RWPE2 (cell line): ENCODE measurements around the gene HHAT.

Experiments
- ATAC-seq: fragments of 200-7000 bp; cut with Tn5 transposase; 3 replicates; pipeline ENCODE4 v1.9.1; 2021; ENCODE audit warnings: low read depth
- DNase-seq: peaks from one replicate; pipeline ENCODE4 v3.0.0-alpha.2; 2020; ENCODE audit warnings: low spot score
- H3K27ac ChIP-seq: fragments of 450-650 bp; 2 replicates; pipeline ENCODE4 v1.5.1; 2017; ENCODE audit warnings: mild to moderate bottlenecking; ENCODE audit not compliant: poor library complexity, severe bottlenecking
- H3K27me3 ChIP-seq: fragments of 250-450 bp; sonication (Bioruptor Pico); 2 replicates; pipeline ENCODE4 v1.5.1; 2021; ENCODE audit warnings: mild to moderate bottlenecking, moderate library complexity; ENCODE audit not compliant: insufficient read depth, poor library complexity, severe bottlenecking
- H3K36me3 ChIP-seq: fragments of 250-450 bp; sonication (Bioruptor Pico); 2 replicates; pipeline ENCODE4 v1.5.1; 2020; ENCODE audit warnings: low read depth, mild to moderate bottlenecking, moderate library complexity
- H3K4me1 ChIP-seq: fragments of 250-450 bp; sonication (Bioruptor Pico); 2 replicates; pipeline ENCODE4 v1.5.1; 2021; ENCODE audit warnings: mild to moderate bottlenecking, moderate library complexity; ENCODE audit not compliant: insufficient read depth, poor library complexity, severe bottlenecking
- H3K4me3 ChIP-seq: fragments of 250-450 bp; sonication (Bioruptor Pico); 2 replicates; pipeline ENCODE4 v1.5.1; 2021; ENCODE audit warnings: mild to moderate bottlenecking, moderate library complexity; ENCODE audit not compliant: severe bottlenecking
- H3K9me3 ChIP-seq: fragments of 250-450 bp; sonication (Bioruptor Pico); 2 replicates; pipeline ENCODE4 v1.5.1; 2021; ENCODE audit warnings: mild to moderate bottlenecking, moderate library complexity; ENCODE audit not compliant: severe bottlenecking
- CTCF ChIP-seq: fragments of 450-650 bp; IDR thresholded peaks from one replicate; pipeline ENCODE4 v1.5.1; 2017; ENCODE audit warnings: mild to moderate bottlenecking, moderate library complexity; ENCODE audit not compliant: poor library complexity, severe bottlenecking

Gene HHAT

GRCh38 chr1:210325026-210325670 is 3.6 kb upstream of the HHAT start:
- no peak for ATAC-seq
- no peaks in the 10 kb centered on the region for H3K9me3 ChIP-seq
- H3K36me3 ChIP-seq = no peaks in the 10 kb centered on the region
- H3K27ac ChIP-seq = no peak overlapping the region
- no peak for TF ChIP-seq CTCF
- H3K4me3 ChIP-seq = no peak overlapping the region
- no peak for DNase-seq
- H3K27me3 ChIP-seq = no peaks in the 10 kb centered on the region
- peaks cover 8% of the 10 kb centered on the region for H3K4me1 ChIP-seq

GRCh38 chr1:210328032-210328745 is 513 bp upstream of the HHAT start:
- Histone ChIP-seq H3K36me3 (no peaks in the 10 kb centered on the region), H3K9me3 (no peaks in the 10 kb centered on the region), H3K27me3 (no peaks in the 10 kb centered on the region), H3K4me1 (peaks cover 4% of the 10 kb centered on the region), H3K27ac (peak overlapping the region; percentile 56), H3K4me3 (peak overlapping the region; percentile 43)
- DNase-seq (no peak), ATAC-seq (no peak)
- no peak for TF ChIP-seq CTCF

GRCh38 chr1:210330279-210330866 is 1.7 kb downstream of the HHAT start:
- Histone ChIP-seq H3K27me3 (no peaks in the 10 kb centered on the region), H3K36me3 (no peaks in the 10 kb centered on the region), H3K4me3 (no peak overlapping the region), H3K27ac (no peak overlapping the region), H3K9me3 (no peaks in the 10 kb centered on the region), H3K4me1 (peaks cover 4% of the 10 kb centered on the region)
- DNase-seq (no peak), ATAC-seq (no peak)
- no peak for TF ChIP-seq CTCF

GRCh38 chr1:210332233-210332632 is 3.5 kb downstream of the HHAT start:
- peaks cover 4% of the 10 kb centered on the region for H3K4me1 ChIP-seq

More at GRCh38 chr1:210332233-210332632, 3.5 kb downstream of the HHAT start:
- no peak overlapping the region for H3K4me3 ChIP-seq
- no peaks in the 10 kb centered on the region for H3K27me3 ChIP-seq
- no peak overlapping the region for H3K27ac ChIP-seq
- TF ChIP-seq CTCF = no peak
- no peaks in the 10 kb centered on the region for H3K9me3 ChIP-seq
- H3K36me3 ChIP-seq = no peaks in the 10 kb centered on the region
- ATAC-seq (no peak), DNase-seq (no peak)
